HEK293 (cell line): ENCODE measurements around the gene GID8.

ENCODE experiments used
- BCL6B ChIP-seq: fragments of 450-650 bp; formaldehyde crosslinking; IDR thresholded peaks from 2 replicates; pipeline ENCODE4 v1.5.1; 2017; ENCODE audit warnings: missing biosample characterization, missing genetic modification characterization
- GLIS2 ChIP-seq: fragments of 450-650 bp; formaldehyde crosslinking; IDR thresholded peaks from 2 replicates; pipeline ENCODE4 v1.5.1; 2016; ENCODE audit warnings: missing biosample characterization, missing genetic modification characterization
- KLF16 ChIP-seq: fragments of 450-650 bp; formaldehyde crosslinking; IDR thresholded peaks from 2 replicates; pipeline ENCODE4 v1.5.1; 2017; ENCODE audit warnings: missing biosample characterization, missing genetic modification characterization
- PATZ1 ChIP-seq: fragments of 450-650 bp; formaldehyde crosslinking; IDR thresholded peaks from 2 replicates; pipeline ENCODE4 v1.5.1; 2016; ENCODE audit warnings: missing biosample characterization, missing genetic modification characterization
- SP2 ChIP-seq: fragments of 450-650 bp; formaldehyde crosslinking; IDR thresholded peaks from 2 replicates; pipeline ENCODE4 v1.5.1; 2016; ENCODE audit warnings: missing biosample characterization, missing genetic modification characterization
- WT1 ChIP-seq: fragments of 450-650 bp; formaldehyde crosslinking; IDR thresholded peaks from 2 replicates; pipeline ENCODE4 v1.5.1; 2016; ENCODE audit warnings: missing biosample characterization, missing genetic modification characterization
- YY2 ChIP-seq: fragments of 450-650 bp; formaldehyde crosslinking; IDR thresholded peaks from 2 replicates; pipeline ENCODE4 v1.5.1; 2016; ENCODE audit warnings: missing biosample characterization, missing genetic modification characterization
- ZBTB48 ChIP-seq: fragments of 450-650 bp; formaldehyde crosslinking; IDR thresholded peaks from 2 replicates; pipeline ENCODE4 v1.5.1; 2016; ENCODE audit warnings: missing biosample characterization, missing genetic modification characterization
- ZBTB7A ChIP-seq: fragments of 450-650 bp; formaldehyde crosslinking; IDR thresholded peaks from 2 replicates; pipeline ENCODE4 v1.5.1; 2016; ENCODE audit warnings: low read depth, missing biosample characterization, missing genetic modification characterization
- ZFHX2 ChIP-seq: fragments of 450-650 bp; formaldehyde crosslinking; conservative IDR thresholded peaks from 2 replicates; pipeline ENCODE4 v1.5.1; 2016; ENCODE audit warnings: missing biosample characterization, missing genetic modification characterization
- ZNF121 ChIP-seq: fragments of 450-650 bp; formaldehyde crosslinking; IDR thresholded peaks from 2 replicates; pipeline ENCODE4 v1.5.1; 2016; ENCODE audit warnings: missing biosample characterization, missing genetic modification characterization
- ZNF132 ChIP-seq: fragments of 450-650 bp; formaldehyde crosslinking; IDR thresholded peaks from 2 replicates; pipeline ENCODE4 v1.5.1; 2017; ENCODE audit warnings: missing biosample characterization, missing genetic modification characterization, borderline replicate concordance
- ZNF138 ChIP-seq: fragments of 450-650 bp; formaldehyde crosslinking; IDR thresholded peaks from 2 replicates; pipeline ENCODE4 v1.5.1; 2016; ENCODE audit warnings: missing biosample characterization, missing genetic modification characterization, borderline replicate concordance
- ZNF24 ChIP-seq: fragments of 450-650 bp; formaldehyde crosslinking; IDR thresholded peaks from 2 replicates; pipeline ENCODE4 v1.5.1; 2016; ENCODE audit warnings: missing biosample characterization, missing genetic modification characterization
- ZNF280D ChIP-seq: fragments of 450-650 bp; formaldehyde crosslinking; IDR thresholded peaks from 2 replicates; pipeline ENCODE4 v1.5.1; 2016; ENCODE audit warnings: missing biosample characterization, missing genetic modification characterization
- ZNF37A ChIP-seq: fragments of 450-650 bp; IDR thresholded peaks from 2 replicates; pipeline ENCODE4 v1.5.1; 2018; ENCODE audit warnings: missing biosample characterization, missing genetic modification characterization
- ZNF394 ChIP-seq: fragments of 450-650 bp; formaldehyde crosslinking; IDR thresholded peaks from 2 replicates; pipeline ENCODE4 v1.5.1; 2016; ENCODE audit warnings: missing biosample characterization, missing genetic modification characterization, mild to moderate bottlenecking, moderate library complexity, borderline replicate concordance
- ZNF510 ChIP-seq: fragments of 450-650 bp; formaldehyde crosslinking; IDR thresholded peaks from 2 replicates; pipeline ENCODE4 v1.5.1; 2018; ENCODE audit warnings: mild to moderate bottlenecking, missing genetic modification characterization, missing biosample characterization; ENCODE audit not compliant: insufficient replicate concordance
- ZNF518A ChIP-seq: fragments of 450-650 bp; formaldehyde crosslinking; conservative IDR thresholded peaks from 2 replicates; pipeline ENCODE4 v1.5.1; 2016; ENCODE audit warnings: low read depth, missing biosample characterization, missing genetic modification characterization
- ZNF560 ChIP-seq: fragments of 450-650 bp; formaldehyde crosslinking; IDR thresholded peaks from 2 replicates; pipeline ENCODE4 v1.5.1; 2017; ENCODE audit warnings: missing biosample characterization, missing genetic modification characterization, borderline replicate concordance
- ZNF629 ChIP-seq: fragments of 450-650 bp; formaldehyde crosslinking; IDR thresholded peaks from 2 replicates; pipeline ENCODE4 v1.5.1; 2017; ENCODE audit warnings: missing biosample characterization, missing genetic modification characterization
- ZNF639 ChIP-seq: fragments of 450-650 bp; formaldehyde crosslinking; IDR thresholded peaks from 2 replicates; pipeline ENCODE4 v1.5.1; 2016; ENCODE audit warnings: missing biosample characterization, missing genetic modification characterization
- ZNF76 ChIP-seq: fragments of 450-650 bp; formaldehyde crosslinking; IDR thresholded peaks from 2 replicates; pipeline ENCODE4; 2016; ENCODE audit warnings: low read depth, missing biosample characterization, missing genetic modification characterization, borderline replicate concordance
- ZNF785 ChIP-seq: fragments of 450-650 bp; formaldehyde crosslinking; IDR thresholded peaks from 2 replicates; pipeline ENCODE4 v1.5.1; 2016; ENCODE audit warnings: missing biosample characterization, missing genetic modification characterization

Gene GID8

GRCh38 chr20:62937268-62938104, 461 bp upstream of the GID8 start (continued):
- TF ChIP-seq KLF16 (tag by site-specific recombination), result peak; percentile 93
- no peak for TF ChIP-seq ZNF560 (tag by site-specific recombination)
- peak; percentile 50 for TF ChIP-seq WT1 (tag by site-specific recombination)
- peak; percentile 57; the same call in 1 of the 2 replicates for TF ChIP-seq ZNF639 (tag by site-specific recombination)
- TF ChIP-seq ZNF280D (tag by site-specific recombination), result 0 out of 2 replicates have a peak, but pooled peaks have one; percentile 31
- peak; percentile 85 for TF ChIP-seq SP2
- TF ChIP-seq ZNF37A (tag by site-specific recombination), result no peak
- no peak for TF ChIP-seq ZNF510
- TF ChIP-seq ZNF629 (tag by site-specific recombination), result peak; percentile 71
- TF ChIP-seq ZNF121 (tag by site-specific recombination), result peak; percentile 59; the same call in 1 of the 2 replicates
- 0 out of 2 replicates have a peak, but pooled peaks have one; percentile 36 for TF ChIP-seq ZBTB7A
- peak; percentile 82 for TF ChIP-seq GLIS2
- TF ChIP-seq ZFHX2 (tag by site-specific recombination), result peak; percentile 96
- peak; percentile 42; the same call in 1 of the 2 replicates for TF ChIP-seq ZNF518A (tag by site-specific recombination)
- peak; percentile 62; the same call in 1 of the 2 replicates for TF ChIP-seq ZNF76
- TF ChIP-seq ZNF132 (tag by site-specific recombination), result no peak
- peak; percentile 70; the same call in 1 of the 2 replicates for TF ChIP-seq ZNF24
- 0 out of 2 replicates have a peak, but pooled peaks have one; percentile 28 for TF ChIP-seq ZNF138
- TF ChIP-seq ZBTB48 (tag by site-specific recombination), result peak; percentile 76
- no peak for TF ChIP-seq BCL6B (tag by site-specific recombination)
- no peak for TF ChIP-seq ZNF785 (tag by site-specific recombination)
- TF ChIP-seq ZNF394, result no peak; the same call in 1 of the 2 replicates
- peak; percentile 91 for TF ChIP-seq YY2 (tag by site-specific recombination)
- peak; percentile 38; the same call in 1 of the 2 replicates for TF ChIP-seq PATZ1 (tag by site-specific recombination)
